NAMALWA (cell line): Measurements from ENCODE around the gene SLC4A9.
"Not testable (repeated sequence)": the region's sequence is repeated elsewhere in the genome, so short reads cannot be mapped to it uniquely, and the experiment has no call there.

ENCODE experiments used
- DNase-seq: peaks from one replicate; pipeline ENCODE4 v3.0.0-alpha.2; 2015; ENCODE audit warnings: low spot score

Gene SLC4A9

DNA sequence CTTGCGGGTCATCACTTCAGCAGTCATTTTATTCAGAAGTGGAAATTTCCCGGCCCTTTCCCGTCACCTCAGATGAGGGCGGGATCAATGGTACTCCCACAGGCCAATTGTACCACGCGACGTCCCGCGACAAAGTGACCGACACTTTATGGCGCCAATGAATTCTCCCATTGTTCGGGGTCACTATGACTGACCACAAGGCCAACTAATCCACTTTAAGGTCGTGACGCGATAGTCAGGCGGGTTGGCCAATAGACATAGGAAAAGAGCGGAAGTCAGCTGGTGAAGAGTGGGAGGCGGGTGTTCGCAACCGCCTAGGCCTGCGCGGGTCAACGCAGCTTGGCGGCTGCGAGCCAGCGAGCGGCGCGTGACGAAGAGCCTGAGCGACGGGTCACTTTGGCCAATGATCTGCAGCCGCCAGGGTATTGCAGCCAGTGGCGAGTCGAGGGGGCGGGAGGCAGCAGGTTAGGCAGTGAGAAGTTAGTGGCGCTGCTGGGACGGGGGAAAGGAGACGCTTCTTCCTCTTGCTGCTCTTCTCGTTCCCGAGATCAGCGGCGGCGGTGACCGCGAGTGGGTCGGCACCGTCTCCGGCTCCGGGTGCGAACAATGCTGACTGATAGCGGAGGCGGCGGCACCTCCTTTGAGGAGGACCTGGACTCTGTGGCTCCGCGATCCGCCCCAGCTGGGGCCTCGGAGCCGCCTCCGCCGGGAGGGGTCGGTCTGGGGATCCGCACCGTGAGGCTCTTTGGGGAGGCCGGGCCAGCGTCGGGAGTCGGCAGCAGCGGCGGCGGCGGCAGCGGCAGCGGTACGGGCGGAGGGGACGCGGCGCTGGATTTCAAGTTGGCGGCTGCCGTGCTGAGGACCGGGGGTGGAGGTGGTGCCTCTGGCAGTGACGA lies 41.6 kb downstream of the SLC4A9 start, which contains the start of gene ANKHD1:
Gene ANKHD1, plus strand, starts transcription at position 472 of the 896 bp plus-strand sequence. Its CDS starts 135 bp downstream, at position 607.
- DNase-seq: peak; percentile 100

DNA sequence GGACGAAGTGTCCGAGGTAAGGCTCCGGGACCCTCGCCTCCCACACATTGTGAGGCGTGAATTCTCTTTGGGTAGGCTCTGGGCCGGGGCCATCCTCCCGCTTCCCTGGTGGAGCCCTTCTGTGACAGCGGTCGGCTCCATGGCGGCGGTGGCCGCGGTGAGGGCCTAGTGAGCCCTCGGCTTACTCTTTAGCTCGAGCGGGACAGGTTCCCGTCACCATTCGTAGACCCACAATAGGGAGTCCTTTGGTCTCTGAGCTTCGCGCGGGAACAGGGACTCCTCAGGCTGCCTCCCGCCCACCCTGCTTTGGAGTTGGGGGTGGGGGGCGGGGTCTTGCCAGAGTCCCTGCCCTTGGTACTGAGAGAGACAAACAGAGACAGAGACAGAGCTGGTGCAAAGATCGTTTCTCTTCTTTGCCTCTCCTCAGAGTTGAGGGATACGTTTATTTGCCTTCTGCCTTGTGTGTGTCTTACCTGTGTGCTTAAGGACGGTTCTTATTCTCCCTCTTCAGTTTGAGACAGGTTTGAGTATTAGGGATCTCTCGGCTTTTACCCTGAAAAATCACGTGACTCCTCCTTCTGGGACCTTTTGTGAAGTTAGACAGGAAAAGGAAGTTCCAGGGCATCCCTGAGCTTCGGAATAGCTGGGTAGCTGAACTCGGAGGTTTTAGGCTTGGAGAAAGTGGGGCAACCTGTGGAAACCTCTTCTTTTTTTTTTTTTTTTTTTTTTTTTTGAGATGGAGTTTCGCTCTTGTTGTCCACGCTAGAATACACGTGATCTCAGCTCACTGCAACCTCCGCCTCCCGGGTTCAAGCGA lies 42.5 kb downstream of the SLC4A9 start:
- peak; percentile 83 for DNase-seq

DNA sequence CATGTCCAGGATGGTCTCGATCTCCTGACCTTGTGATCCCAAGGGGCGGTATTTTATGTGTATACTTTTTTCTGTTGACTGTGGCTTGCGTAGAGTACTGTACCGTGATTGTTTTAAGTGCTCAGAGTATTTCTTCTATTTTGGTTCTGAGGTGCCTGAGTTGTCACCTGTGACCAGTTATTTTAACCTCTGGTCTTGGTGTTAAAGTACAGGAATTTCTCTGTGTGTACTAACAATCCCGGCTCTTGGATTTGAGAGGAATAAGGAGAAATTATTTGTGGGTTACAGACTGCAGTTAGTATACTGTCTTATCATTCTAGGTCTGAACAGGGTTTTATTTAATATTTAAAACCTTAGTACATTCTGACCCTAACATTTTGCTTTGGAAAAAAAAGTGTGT lies 43.6 kb downstream of the SLC4A9 start:
- no peak for DNase-seq

DNA sequence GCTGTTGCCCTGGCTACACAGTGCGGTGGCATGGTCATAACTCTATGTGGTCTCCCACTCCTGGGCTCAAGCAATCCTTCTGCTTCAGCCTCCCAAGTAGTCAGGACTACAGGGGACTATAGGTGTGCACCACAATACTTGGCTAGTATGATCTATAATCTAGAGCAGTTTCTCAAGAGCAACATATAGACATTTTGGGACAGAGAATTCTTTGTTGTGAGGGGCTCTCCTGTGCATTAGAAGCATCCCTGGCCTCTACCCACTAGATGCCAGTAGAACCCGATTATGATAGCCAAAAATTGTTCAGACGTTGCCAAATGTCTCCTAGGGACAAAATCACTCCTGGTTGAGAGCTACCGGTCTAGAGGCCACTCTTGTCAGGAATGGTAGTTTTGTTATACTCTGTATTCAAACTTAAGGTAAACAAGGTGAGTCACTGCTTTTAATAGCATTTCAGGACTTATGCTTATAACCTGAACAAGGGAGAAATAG lies 48.8 kb downstream of the SLC4A9 start:
- DNase-seq: no peak

DNA sequence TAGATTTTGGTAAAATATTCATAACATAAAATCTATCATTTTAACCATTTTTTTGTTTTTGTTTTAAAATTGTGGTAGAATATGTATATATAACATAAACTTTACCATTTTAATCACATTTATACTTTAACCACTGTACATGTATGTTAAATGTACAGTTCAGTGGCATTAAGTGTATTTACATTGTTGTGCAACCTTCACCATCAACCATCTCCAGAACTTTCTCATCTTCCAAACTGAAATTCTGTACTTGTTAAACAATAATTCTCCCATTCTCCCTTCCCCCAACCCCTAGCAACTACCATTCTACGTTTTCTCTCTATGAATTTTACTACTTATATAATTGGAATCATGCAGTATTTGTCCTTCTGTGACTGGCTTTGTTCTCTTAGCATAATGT lies 53.2 kb downstream of the SLC4A9 start:
- no peak for DNase-seq

DNA sequence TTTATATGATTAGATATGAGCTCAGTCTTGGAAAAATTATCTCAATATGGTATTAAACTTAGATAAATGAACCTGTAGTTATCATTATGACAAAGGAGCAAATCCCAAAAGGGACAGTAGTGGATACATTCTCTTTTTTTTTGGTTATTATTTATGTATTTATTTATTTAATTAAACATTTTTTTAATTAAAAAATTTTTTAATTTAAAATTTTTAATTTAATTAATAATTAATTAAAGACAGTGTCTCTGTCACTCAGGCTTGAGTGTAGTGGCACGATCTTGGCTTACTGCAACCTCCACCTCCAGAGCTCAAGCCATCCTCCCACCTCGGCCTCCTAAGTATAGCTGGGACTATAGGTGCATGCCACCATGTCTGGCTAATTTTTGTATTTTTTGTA lies 57.2 kb downstream of the SLC4A9 start:
- DNase-seq: no peak

DNA sequence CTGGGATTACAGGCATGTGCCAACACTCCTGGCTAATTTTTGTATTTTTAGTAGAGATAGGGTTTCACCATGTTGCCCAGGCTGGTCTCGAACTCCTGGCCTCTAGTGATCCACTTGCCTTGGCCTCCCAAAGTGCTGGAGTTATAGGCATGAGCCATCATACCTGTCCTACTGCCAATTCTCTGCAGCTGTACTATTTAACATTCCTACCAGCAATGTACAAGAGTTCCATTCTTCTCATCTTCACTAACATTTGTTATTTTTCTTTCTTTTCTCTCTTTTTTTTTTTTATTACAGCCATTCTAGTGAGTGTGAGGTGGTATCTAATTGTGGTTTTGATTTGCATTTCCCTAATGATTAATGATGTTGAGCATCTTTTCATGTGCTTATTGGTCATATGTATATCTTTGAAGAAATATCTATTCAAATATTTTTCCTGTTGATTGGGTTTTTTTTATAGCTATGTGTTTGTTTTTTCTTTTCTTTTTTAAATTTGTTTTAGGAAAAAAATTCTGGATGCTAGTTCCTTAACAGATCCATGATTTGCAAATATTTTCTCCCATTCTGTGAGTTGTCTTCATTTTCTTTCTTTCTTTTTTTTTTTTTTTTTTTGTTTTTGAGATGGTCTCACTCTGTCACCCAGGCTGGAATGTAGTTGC lies 59.0 kb downstream of the SLC4A9 start:
- DNase-seq: no peak

DNA sequence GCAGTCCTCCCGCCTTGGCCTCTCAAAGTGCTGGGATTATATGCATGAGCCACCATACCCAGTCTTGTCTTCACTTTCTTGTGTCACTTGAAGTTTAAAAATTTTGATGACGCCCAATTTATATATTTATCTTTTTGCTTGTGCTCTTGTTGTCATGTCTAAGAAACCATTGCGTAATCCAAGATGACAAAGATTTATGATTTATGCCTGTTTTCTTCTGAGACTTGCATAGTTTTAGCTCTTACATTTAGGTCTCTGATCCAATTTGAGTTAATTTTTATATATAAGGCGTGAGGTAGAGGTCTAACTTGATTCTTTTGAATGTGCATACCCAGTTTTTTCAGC lies 60.2 kb downstream of the SLC4A9 start:
- DNase-seq: no peak

DNA sequence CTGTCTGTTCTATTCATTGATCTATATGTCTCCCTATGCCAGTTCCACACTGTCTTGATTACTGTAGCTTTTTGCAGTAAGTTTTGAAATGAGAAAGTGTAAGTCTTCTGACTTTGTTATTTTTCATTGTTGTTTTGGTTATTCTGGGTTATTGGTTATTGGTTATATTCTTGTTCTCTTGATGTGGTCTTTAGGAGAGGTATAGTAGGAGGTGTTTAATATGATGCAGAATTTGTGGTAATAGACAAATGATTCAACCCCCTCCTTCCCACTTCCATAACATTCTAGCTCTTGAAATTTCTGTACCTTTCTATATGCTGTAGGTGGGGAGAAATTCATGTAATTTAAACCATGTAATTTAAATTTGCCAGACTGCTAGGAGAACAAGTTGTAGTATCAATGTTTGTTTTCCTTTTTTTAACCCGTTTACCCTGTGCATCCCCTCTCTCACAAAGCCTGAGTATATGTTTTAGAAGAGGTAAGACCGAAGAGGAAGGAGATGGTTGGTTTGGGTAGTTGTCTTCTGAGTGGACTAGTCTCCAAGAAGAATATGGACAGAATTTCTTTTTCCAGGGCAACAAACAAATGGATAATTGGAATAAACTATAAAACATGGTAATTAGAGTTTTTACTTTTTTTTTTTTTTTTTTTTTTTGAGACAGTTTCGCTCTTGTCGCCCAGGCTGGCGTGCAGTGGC lies 60.8 kb downstream of the SLC4A9 start:
- no peak for DNase-seq

DNA sequence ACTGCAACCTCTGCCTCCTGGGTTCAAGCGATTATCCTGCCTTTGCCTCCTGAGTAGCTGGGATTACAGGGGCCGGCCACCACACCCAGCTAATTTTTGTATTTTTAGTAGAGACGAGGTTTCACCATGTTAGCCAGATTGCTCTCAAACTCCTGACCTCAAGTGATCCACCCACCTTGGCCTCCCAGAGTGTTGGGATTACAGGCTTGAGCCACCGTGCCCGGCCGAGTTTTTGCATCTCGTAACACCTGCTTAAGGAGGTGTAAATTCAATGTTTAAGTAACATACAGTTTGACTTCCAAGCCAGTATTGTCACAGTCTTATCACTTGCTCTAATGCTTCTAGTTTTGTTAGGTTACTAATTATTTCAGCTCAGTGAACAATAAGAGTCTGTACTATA lies 61.4 kb downstream of the SLC4A9 start:
- not testable (repeated sequence) for DNase-seq

DNA sequence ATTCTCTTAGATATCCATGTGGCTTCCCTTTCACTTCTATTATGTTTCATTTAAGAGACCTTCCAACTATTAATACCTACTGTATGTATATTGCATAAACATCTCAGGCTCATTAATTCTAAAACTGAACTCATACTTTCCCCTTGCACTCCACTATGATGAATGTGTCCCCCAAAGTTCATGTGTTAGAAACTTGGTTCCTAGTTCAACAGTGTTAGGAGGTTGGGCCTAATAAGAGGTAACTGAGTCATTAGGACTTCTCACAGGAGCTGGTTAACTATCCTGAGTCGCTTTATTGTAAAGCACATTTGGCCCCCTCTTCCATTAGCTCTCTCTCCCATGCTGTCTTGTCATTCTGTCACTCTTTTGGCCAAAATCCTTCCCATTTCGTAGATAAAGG lies 63.6 kb downstream of the SLC4A9 start:
- DNase-seq: no peak

DNA sequence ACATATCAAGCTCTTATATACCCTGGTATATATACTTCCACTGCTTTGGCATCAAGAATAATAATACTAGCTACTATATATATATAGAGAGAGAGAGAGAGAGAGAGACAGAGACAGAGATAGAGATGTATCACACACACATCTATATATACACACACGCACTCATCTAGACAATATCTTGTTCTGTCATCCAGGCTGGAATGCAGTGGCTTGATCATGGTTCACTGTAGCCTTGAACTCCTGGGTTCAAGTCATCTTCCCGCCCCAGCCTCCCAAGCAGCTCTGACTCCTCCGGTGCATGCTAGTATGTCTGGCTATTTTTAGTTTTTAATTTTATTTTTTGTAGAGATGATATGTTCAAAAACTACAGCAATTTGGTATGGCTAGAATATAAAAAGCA lies 64.1 kb downstream of the SLC4A9 start:
- DNase-seq: no peak
